OCI-LY1 (cell line): ENCODE measurements around the gene D2HGDH.

Source experiments
- H2AFZ ChIP-seq: fragments of 200-600 bp; sonication (generic), shearing (Covaris generic); 2 replicates; pipeline ENCODE4 v1.6.0; 2014; ENCODE audit warnings: antibody characterized with exemption, mild to moderate bottlenecking, low read length
- H3F3A ChIP-seq: fragments of 200-600 bp; sonication (generic), shearing (Covaris generic); 2 replicates; pipeline ENCODE4 v1.6.0; 2014; ENCODE audit warnings: mild to moderate bottlenecking, antibody characterized with exemption, low read length, moderate library complexity; ENCODE audit not compliant: insufficient read depth
- H3K27ac ChIP-seq: fragments of 200-600 bp; sonication (generic); 2 replicates; pipeline ENCODE4 v1.5.1; 2014; ENCODE audit warnings: low read length, mixed run types, mild to moderate bottlenecking, low read depth; ENCODE audit not compliant: poor library complexity, severe bottlenecking
- H3K27me3 ChIP-seq: fragments of 200-600 bp; sonication (generic); 2 replicates; pipeline ENCODE4 v1.6.0; 2014; ENCODE audit warnings: antibody characterized with exemption, mild to moderate bottlenecking, low read length, moderate library complexity; ENCODE audit not compliant: insufficient read depth
- H3K36me3 ChIP-seq: fragments of 200-600 bp; sonication (generic); 2 replicates; pipeline ENCODE4 v1.6.1; 2014; ENCODE audit warnings: mild to moderate bottlenecking, antibody characterized with exemption, low read length, moderate library complexity, mixed read lengths; ENCODE audit not compliant: insufficient read depth
- H3K4me1 ChIP-seq: fragments of 200-600 bp; sonication (generic); 2 replicates; pipeline ENCODE4 v1.5.1; 2014; ENCODE audit warnings: mild to moderate bottlenecking, low read length, moderate library complexity; ENCODE audit not compliant: insufficient read depth, severe bottlenecking
- H3K4me2 ChIP-seq: fragments of 200-600 bp; sonication (generic), shearing (Covaris generic); 2 replicates; pipeline ENCODE4 v1.6.1; 2014; ENCODE audit warnings: low read length
- H3K4me3 ChIP-seq: fragments of 200-600 bp; sonication (generic); 2 replicates; pipeline ENCODE4 v1.5.1; 2014; ENCODE audit warnings: low read length, low read depth, mild to moderate bottlenecking, mixed read lengths; ENCODE audit not compliant: poor library complexity, severe bottlenecking
- H3K79me2 ChIP-seq: fragments of 200-600 bp; shearing (Covaris generic); 2 replicates; pipeline ENCODE4 v1.6.1; 2016; ENCODE audit warnings: mixed run types, low read length, mixed read lengths; ENCODE audit not compliant: insufficient read depth
- H3K9ac ChIP-seq: fragments of 200-600 bp; sonication (generic), shearing (Covaris generic); 2 replicates; pipeline ENCODE4 v1.6.1; 2014; ENCODE audit warnings: mild to moderate bottlenecking, low read length, mixed read lengths
- H3K9me2 ChIP-seq: fragments of 200-600 bp; sonication (generic), shearing (Covaris generic); 2 replicates; pipeline ENCODE4 v1.6.1; 2014; ENCODE audit warnings: low read depth, mild to moderate bottlenecking, low read length, mixed read lengths
- H3K9me3 ChIP-seq: fragments of 200-600 bp; shearing (Covaris generic); 2 replicates; pipeline ENCODE4 v1.6.1; 2014; ENCODE audit warnings: low read length, mixed read lengths
- H4K20me1 ChIP-seq: fragments of 200-600 bp; sonication (generic), shearing (Covaris generic); 2 replicates; pipeline ENCODE4 v1.6.0; 2016; ENCODE audit warnings: mild to moderate bottlenecking, low read length; ENCODE audit not compliant: insufficient read depth
- EZH2 ChIP-seq: fragments of 200-600 bp; sonication (generic), shearing (Covaris generic); IDR thresholded peaks from 2 replicates; pipeline ENCODE4 v1.8.0; 2017; ENCODE audit warnings: borderline replicate concordance, mixed run types, mild to moderate bottlenecking, antibody characterized with exemption, low read length, moderate library complexity, mixed read lengths
- TF ChIP-seq, protein P1 (sequence below): fragments of 200-600 bp; sonication (generic), shearing (Covaris generic); IDR thresholded peaks from 2 replicates; pipeline ENCODE4 v1.5.1; 2017; ENCODE audit warnings: mild to moderate bottlenecking, antibody characterized with exemption, low read length, moderate library complexity, mixed read lengths

D2HGDH gene

GRCh38 chr2:241814643-241815476, 80.4 kb downstream of the D2HGDH start:
- no peak overlapping the region for H2AFZ ChIP-seq
- no peaks in the 10 kb centered on the region for H3K27me3 ChIP-seq
- TF ChIP-seq, protein P1, sequence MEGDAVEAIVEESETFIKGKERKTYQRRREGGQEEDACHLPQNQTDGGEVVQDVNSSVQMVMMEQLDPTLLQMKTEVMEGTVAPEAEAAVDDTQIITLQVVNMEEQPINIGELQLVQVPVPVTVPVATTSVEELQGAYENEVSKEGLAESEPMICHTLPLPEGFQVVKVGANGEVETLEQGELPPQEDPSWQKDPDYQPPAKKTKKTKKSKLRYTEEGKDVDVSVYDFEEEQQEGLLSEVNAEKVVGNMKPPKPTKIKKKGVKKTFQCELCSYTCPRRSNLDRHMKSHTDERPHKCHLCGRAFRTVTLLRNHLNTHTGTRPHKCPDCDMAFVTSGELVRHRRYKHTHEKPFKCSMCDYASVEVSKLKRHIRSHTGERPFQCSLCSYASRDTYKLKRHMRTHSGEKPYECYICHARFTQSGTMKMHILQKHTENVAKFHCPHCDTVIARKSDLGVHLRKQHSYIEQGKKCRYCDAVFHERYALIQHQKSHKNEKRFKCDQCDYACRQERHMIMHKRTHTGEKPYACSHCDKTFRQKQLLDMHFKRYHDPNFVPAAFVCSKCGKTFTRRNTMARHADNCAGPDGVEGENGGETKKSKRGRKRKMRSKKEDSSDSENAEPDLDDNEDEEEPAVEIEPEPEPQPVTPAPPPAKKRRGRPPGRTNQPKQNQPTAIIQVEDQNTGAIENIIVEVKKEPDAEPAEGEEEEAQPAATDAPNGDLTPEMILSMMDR, result no peak
- no peak for TF ChIP-seq EZH2
- no peaks in the 10 kb centered on the region for H3K9me3 ChIP-seq
- no peaks in the 10 kb centered on the region for H3K36me3 ChIP-seq
- H4K20me1 ChIP-seq, result no peaks in the 10 kb centered on the region
- H3K4me3 ChIP-seq, result no peak overlapping the region
- H3K4me2 ChIP-seq, result no peak overlapping the region
- no peaks in the 10 kb centered on the region for H3K79me2 ChIP-seq
- H3F3A ChIP-seq, result no peaks in the 10 kb centered on the region
- no peaks in the 10 kb centered on the region for H3K9me2 ChIP-seq
- no peaks in the 10 kb centered on the region for H3K4me1 ChIP-seq
- H3K9ac ChIP-seq, result no peak overlapping the region
- H3K27ac ChIP-seq, result no peak overlapping the region

- H2AFZ ChIP-seq, result no peak overlapping the region
- no peak overlapping the region for H3K9ac ChIP-seq
- H3K4me2 ChIP-seq, result no peak overlapping the region
- TF ChIP-seq, protein P1, result no peak
- no peak for TF ChIP-seq EZH2
- no peaks in the 10 kb centered on the region for H3F3A ChIP-seq
- H3K4me1 ChIP-seq, result no peaks in the 10 kb centered on the region
- H3K79me2 ChIP-seq, result no peaks in the 10 kb centered on the region
- H3K4me3 ChIP-seq, result no peak overlapping the region
- H3K9me2 ChIP-seq, result no peaks in the 10 kb centered on the region
- H4K20me1 ChIP-seq, result no peaks in the 10 kb centered on the region
- H3K27ac ChIP-seq, result no peak overlapping the region
- H3K9me3 ChIP-seq, result no peaks in the 10 kb centered on the region
- H3K27me3 ChIP-seq, result peaks cover 6% of the 10 kb centered on the region; the same call in 1 of the 2 replicates
- no peaks in the 10 kb centered on the region for H3K36me3 ChIP-seq
Measured at GRCh38 chr2:241815477-241816430, 81.3 kb downstream of the D2HGDH start.

GRCh38 chr2:241816431-241817121, 82.1 kb downstream of the D2HGDH start:
- peaks cover 6% of the 10 kb centered on the region; the same call in 1 of the 2 replicates for H3K27me3 ChIP-seq
- no peaks in the 10 kb centered on the region for H3K9me2 ChIP-seq
- H3K4me2 ChIP-seq, result no peak overlapping the region
- no peak overlapping the region for H3K27ac ChIP-seq
- H3K79me2 ChIP-seq, result no peaks in the 10 kb centered on the region
- H3K4me3 ChIP-seq, result no peak overlapping the region
- no peak for TF ChIP-seq EZH2
- TF ChIP-seq, protein P1, result no peak
- no peak overlapping the region for H3K9ac ChIP-seq
- no peaks in the 10 kb centered on the region for H3F3A ChIP-seq
- H3K36me3 ChIP-seq, result no peaks in the 10 kb centered on the region
- H4K20me1 ChIP-seq, result no peaks in the 10 kb centered on the region
- H3K4me1 ChIP-seq, result no peaks in the 10 kb centered on the region
- H2AFZ ChIP-seq, result no peak overlapping the region
- H3K9me3 ChIP-seq, result no peaks in the 10 kb centered on the region
